GM18498 (cell line): Measurements from ENCODE around the gene PWP1.

ENCODE experiments used
- ATAC-seq: cut with Tn5 transposase; IDR thresholded peaks from one replicate; pipeline ENCODE4 v1.9.1; 2021; ENCODE audit warnings: mild to moderate bottlenecking, moderate library complexity; ENCODE audit not compliant: unreplicated experiment

The PWP1 gene

GRCh38 chr12:107732365-107732764 lies 46.8 kb downstream of the PWP1 start:
- ATAC-seq, result no peak

- ATAC-seq, result no peak
These were observed 48.5 kb downstream of the PWP1 start for GRCh38 chr12:107734139-107734538.

- no peak for ATAC-seq
These were observed 50.2 kb downstream of the PWP1 start for GRCh38 chr12:107735763-107736162.

- ATAC-seq, result peak; percentile 99
These were observed 51.3 kb downstream of the PWP1 start for GRCh38 chr12:107736914-107737313.

GRCh38 chr12:107748472-107748871 lies 62.9 kb downstream of the PWP1 start:
- ATAC-seq, result no peak

GRCh38 chr12:107749083-107749482 lies 63.5 kb downstream of the PWP1 start:
- no peak for ATAC-seq

GRCh38 chr12:107759410-107759809 lies 73.8 kb downstream of the PWP1 start:
- no peak for ATAC-seq

- peak; percentile 29 for ATAC-seq
These were observed 74.7 kb downstream of the PWP1 start for GRCh38 chr12:107760207-107760808.

GRCh38 chr12:107760809-107761501 lies 75.4 kb downstream of the PWP1 start, which contains the start of gene PRDM4:
TSS of gene PRDM4 (minus strand) at chr12:107761137. CDS start at chr12:107760515, 622 bp downstream.
- ATAC-seq, result peak; percentile 97

- peak; percentile 16 for ATAC-seq
These were observed 75.9 kb downstream of the PWP1 start for GRCh38 chr12:107761502-107761904.
